ENCODE measurements around the gene SHH.

Gene SHH

GRCh38 chr7:155806096-155806871 lies 6.0 kb downstream of the SHH start:
- no peak for DNase-seq (ENCODE audit: low spot score)

GRCh38 chr7:155805826-155806095 lies 6.5 kb downstream of the SHH start:
- DNase-seq (ENCODE audit: low spot score) = no peak

- DNase-seq (ENCODE audit: low spot score) = peak; percentile 91
Observed at GRCh38 chr7:155804897-155805825, 7.1 kb downstream of the SHH start.

GRCh38 chr7:155804431-155804831 lies 7.8 kb downstream of the SHH start:
- DNase-seq (ENCODE audit: low spot score) = no peak

- no peak for DNase-seq (ENCODE audit: low spot score)
Observed at GRCh38 chr7:155803418-155804376, 8.6 kb downstream of the SHH start.

GRCh38 chr7:155802906-155803417 lies 9.3 kb downstream of the SHH start:
- no peak for DNase-seq (ENCODE audit: low spot score)

- DNase-seq (ENCODE audit: low spot score) = no peak
Observed at GRCh38 chr7:155802291-155802690, 10.0 kb downstream of the SHH start.

GRCh38 chr7:155800741-155801267 lies 11.5 kb downstream of the SHH start:
- DNase-seq (ENCODE audit: low spot score) = no peak

GRCh38 chr7:155800301-155800700 lies 12.0 kb downstream of the SHH start:
- no peak for DNase-seq (ENCODE audit: low spot score)

- no peak for DNase-seq (ENCODE audit: low spot score)
Observed at GRCh38 chr7:155799514-155799913, 12.7 kb downstream of the SHH start.

- DNase-seq (ENCODE audit: low spot score) = no peak
Observed at GRCh38 chr7:155798673-155799439, 13.4 kb downstream of the SHH start.

GRCh38 chr7:155797262-155798250 lies 14.7 kb downstream of the SHH start:
- DNase-seq (ENCODE audit: low spot score) = no peak

GRCh38 chr7:155796381-155797261 lies 15.6 kb downstream of the SHH start:
- peak; percentile 91 for DNase-seq (ENCODE audit: low spot score)

- no peak for DNase-seq (ENCODE audit: low spot score)
Observed at GRCh38 chr7:155795951-155796350, 16.3 kb downstream of the SHH start.

GRCh38 chr7:155795401-155795800 lies 16.9 kb downstream of the SHH start:
- no peak for DNase-seq (ENCODE audit: low spot score)

GRCh38 chr7:155794196-155794595 lies 18.1 kb downstream of the SHH start:
- DNase-seq (ENCODE audit: low spot score) = no peak

GRCh38 chr7:155793720-155794119 lies 18.5 kb downstream of the SHH start:
- no peak for DNase-seq (ENCODE audit: low spot score)

GRCh38 chr7:155792999-155793560 lies 19.2 kb downstream of the SHH start:
- DNase-seq (ENCODE audit: low spot score) = no peak

All from AG08396 (cell line).